H9 (cell line): ENCODE results near the gene CACNA1I. TPM values are rescaled to one million over a fixed set of nuclear protein-coding genes. Genes with fewer than 3 reads are reported as not detected.

ENCODE experiments used
- DNase-seq: peaks from one replicate; pipeline ENCODE4 v3.0.0-alpha.2; 2017
- H2AFZ ChIP-seq: one replicate; pipeline ENCODE4 v1.6.1; 2013; ENCODE audit warnings: mild to moderate bottlenecking, low read length, control low read depth, moderate library complexity
- H2AK5ac ChIP-seq: 2 replicates; pipeline ENCODE4 v1.6.1; 2013; ENCODE audit warnings: low read length, control low read depth, mixed read lengths; ENCODE audit not compliant: insufficient read length
- H2BK120ac ChIP-seq: one replicate; pipeline ENCODE4 v1.6.1; 2013; ENCODE audit warnings: low read depth, mild to moderate bottlenecking, low read length, control low read depth, inconsistent platforms; ENCODE audit not compliant: poor library complexity, severe bottlenecking
- H2BK12ac ChIP-seq: 2 replicates; pipeline ENCODE4 v1.6.1; 2013; ENCODE audit warnings: low read length, control low read depth, mixed read lengths, low read depth; ENCODE audit not compliant: insufficient read length
- H2BK15ac ChIP-seq: 2 replicates; pipeline ENCODE4 v1.6.1; 2013; ENCODE audit warnings: low read depth, low read length, control low read depth
- H2BK20ac ChIP-seq: one replicate; pipeline ENCODE4 v1.6.1; 2013; ENCODE audit warnings: low read depth, mild to moderate bottlenecking, low read length, control low read depth, inconsistent platforms; ENCODE audit not compliant: poor library complexity, severe bottlenecking
- H2BK5ac ChIP-seq: 2 replicates; pipeline ENCODE4 v1.6.1; 2013; ENCODE audit warnings: low read length, control low read depth, mixed read lengths; ENCODE audit not compliant: insufficient read length
- H3K14ac ChIP-seq: 2 replicates; pipeline ENCODE4 v1.6.1; 2013; ENCODE audit warnings: low read length, control low read depth; ENCODE audit not compliant: insufficient read depth
- H3K18ac ChIP-seq: 2 replicates; pipeline ENCODE4 v1.6.1; 2013; ENCODE audit warnings: low read depth, mild to moderate bottlenecking, mixed read lengths, low read length, control low read depth; ENCODE audit not compliant: insufficient read length
- H3K23ac ChIP-seq: 2 replicates; pipeline ENCODE4 v1.6.1; 2013; ENCODE audit warnings: low read length, control low read depth, mixed read lengths, low read depth; ENCODE audit not compliant: insufficient read length
- H3K23me2 ChIP-seq: 2 replicates; pipeline ENCODE4 v1.6.1; 2013; ENCODE audit warnings: low read depth, mild to moderate bottlenecking, mixed read lengths, low read length, control low read depth; ENCODE audit not compliant: insufficient read length, poor library complexity, severe bottlenecking
- H3K27ac ChIP-seq: 2 replicates; pipeline ENCODE4 v1.5.1; 2013; ENCODE audit warnings: low read length, control low read depth, mixed read lengths, low read depth; ENCODE audit not compliant: insufficient read length
- H3K27me3 ChIP-seq: 2 replicates; pipeline ENCODE4 v1.6.1; 2013; ENCODE audit warnings: low read length, control low read depth, inconsistent platforms; ENCODE audit not compliant: insufficient read depth
- H3K4ac ChIP-seq: 2 replicates; pipeline ENCODE4 v1.6.1; 2013; ENCODE audit warnings: low read depth, mild to moderate bottlenecking, control low read depth, inconsistent platforms, low read length, moderate library complexity
- H3K4me1 ChIP-seq: 2 replicates; pipeline ENCODE4 v1.6.1; 2013; ENCODE audit warnings: low read length, control low read depth, inconsistent platforms; ENCODE audit not compliant: insufficient read depth
- H3K4me2 ChIP-seq: 2 replicates; pipeline ENCODE4 v1.6.1; 2013; ENCODE audit warnings: low read length, control low read depth, mixed read lengths; ENCODE audit not compliant: insufficient read length, insufficient read depth
- H3K56ac ChIP-seq: 2 replicates; pipeline ENCODE4 v1.6.1; 2013; ENCODE audit warnings: low read depth, mild to moderate bottlenecking, mixed read lengths, low read length, control low read depth; ENCODE audit not compliant: insufficient read length
- H3K79me1 ChIP-seq: 2 replicates; pipeline ENCODE4 v1.6.1; 2013; ENCODE audit warnings: low read depth, mild to moderate bottlenecking, moderate library complexity, low read length, control low read depth, inconsistent platforms; ENCODE audit not compliant: insufficient read depth, poor library complexity, severe bottlenecking
- H3K79me2 ChIP-seq: 2 replicates; pipeline ENCODE4 v1.6.1; 2013; ENCODE audit warnings: low read length, control low read depth, inconsistent platforms; ENCODE audit not compliant: insufficient read depth
- H3K9ac ChIP-seq: 2 replicates; pipeline ENCODE4 v1.6.1; 2013; ENCODE audit warnings: low read length, control low read depth, mixed read lengths; ENCODE audit not compliant: insufficient read length; ENCODE audit errors: extremely low read depth
- H3K9me3 ChIP-seq: one replicate; pipeline ENCODE4 v1.6.1; 2013; ENCODE audit warnings: low read depth, low read length, inconsistent platforms; ENCODE audit not compliant: control insufficient read depth
- H3T11ph ChIP-seq: one replicate; pipeline ENCODE4 v1.6.1; 2013; ENCODE audit warnings: mild to moderate bottlenecking, low read length, control low read depth, inconsistent platforms
- H4K20me1 ChIP-seq: one replicate; pipeline ENCODE4 v1.6.1; 2013; ENCODE audit not compliant: control insufficient read depth, insufficient read length, insufficient read depth
- H4K5ac ChIP-seq: 2 replicates; pipeline ENCODE4 v1.6.1; 2013; ENCODE audit warnings: low read depth, mild to moderate bottlenecking, mixed read lengths, low read length, control low read depth; ENCODE audit not compliant: insufficient read length
- H4K8ac ChIP-seq: replicated peaks from 2 replicates; pipeline ENCODE4 v1.6.1; 2013; ENCODE audit warnings: low read length, control low read depth, mixed read lengths, low read depth; ENCODE audit not compliant: insufficient read length
- H4K91ac ChIP-seq: 2 replicates; pipeline ENCODE4 v1.6.1; 2013; ENCODE audit warnings: low read depth, mild to moderate bottlenecking, moderate library complexity, mixed read lengths, low read length, control low read depth; ENCODE audit not compliant: insufficient read length
- H3K27ac Mint-ChIP-seq, 3 experiments: 2 replicates in 2 of 3; 3 replicates in 1 of 3; pipeline ENCODE4 v1.8.0; 2020 to 2021; ENCODE audit warnings: mixed read lengths in 3 of 3, mild to moderate bottlenecking in 1 of 3, moderate library complexity in 1 of 3
- H3K27me3 Mint-ChIP-seq: 2 replicates; pipeline ENCODE4 v1.8.0; 2021; ENCODE audit warnings: low read depth, mild to moderate bottlenecking, moderate library complexity, mixed read lengths
- H3K36me3 Mint-ChIP-seq, 3 experiments: 2 replicates in 2 of 3; 3 replicates in 1 of 3; pipeline ENCODE4 v1.8.0; 2020 to 2021; ENCODE audit warnings: low read depth in 3 of 3, mixed read lengths in 3 of 3; ENCODE audit not compliant: insufficient read depth in 1 of 3
- H3K4me1 Mint-ChIP-seq, 2 experiments: 2 replicates each; pipeline ENCODE4 v1.8.0; 2020; ENCODE audit warnings: mixed read lengths in 2 of 2
- H3K4me3 Mint-ChIP-seq, 2 experiments: 2 replicates in 1 of 2; 3 replicates in 1 of 2; pipeline ENCODE4 v1.8.0; 2020 to 2021; ENCODE audit warnings: mild to moderate bottlenecking in 2 of 2, mixed read lengths in 2 of 2, moderate library complexity in 1 of 2
- H3K9me3 Mint-ChIP-seq, 2 experiments: 2 replicates in 1 of 2; 3 replicates in 1 of 2; pipeline ENCODE4 v1.8.0; 2020; ENCODE audit warnings: mild to moderate bottlenecking in 2 of 2, mixed read lengths in 2 of 2, moderate library complexity in 1 of 2
- CTCF ChIP-seq: fragments of 200-600 bp; sonication (generic); conservative IDR thresholded peaks from 3 replicates; pipeline ENCODE4 v1.8.0; 2021; ENCODE audit warnings: antibody characterized with exemption, mild to moderate bottlenecking
- WGBS: extraction: QIAGEN DNeasy Blood & Tissue Kit; methylation state at CpG from one replicate; pipeline ENCODE4 v1.1.7; 2013; ENCODE audit warnings: missing lambda C conversion rate, low lambda C conversion rate, mixed read lengths; ENCODE audit not compliant: insufficient read length; ENCODE audit errors: extremely low coverage; 5-methylcytosine and 5-hydroxymethylcytosine counted together
- total RNA-seq: library from RNA; stranded (reverse); gene quantifications from 2 replicates; pipeline ENCODE4 v1.2.1, GENCODE V29; 2021

The CACNA1I gene
- total RNA-seq, 1 experiment from 2014 or later: 0.50 TPM

- Mint-ChIP-seq H3K36me3 (no peaks in the 10 kb centered on the region), H3K27me3 (peaks cover 4% of the 10 kb centered on the region; the same call in 1 of the 2 replicates), H3K9me3 (peaks cover 0 to 3% of the 10 kb centered on the region in 2 experiments; a peak in 2 of 5 replicates), H3K27ac (no peak overlapping the region), H3K4me3 (no peak overlapping the region), H3K4me1 (peaks cover 20 to 26% of the 10 kb centered on the region in 2 experiments)
- H3K56ac ChIP-seq: no peak overlapping the region
- H2BK20ac ChIP-seq: no peak overlapping the region
- DNase-seq: no peak
- H2AFZ ChIP-seq: no peak overlapping the region
- no peaks in the 10 kb centered on the region for H4K20me1 ChIP-seq
- H3K18ac ChIP-seq: no peak overlapping the region
- no peak overlapping the region for H3K4me2 ChIP-seq
- H3K9me3 ChIP-seq: no peaks in the 10 kb centered on the region
- H3K27me3 ChIP-seq: no peaks in the 10 kb centered on the region
- H3K14ac ChIP-seq: no peak overlapping the region
- no peak overlapping the region for H3T11ph ChIP-seq
- no peak overlapping the region for H2BK120ac ChIP-seq
- no peak overlapping the region for H4K8ac ChIP-seq
- no peak overlapping the region for H2BK12ac ChIP-seq
- no peak overlapping the region for H2AK5ac ChIP-seq
- no peaks in the 10 kb centered on the region for H3K79me1 ChIP-seq
- no peak overlapping the region for H3K23ac ChIP-seq
- H2BK5ac ChIP-seq: no peak overlapping the region
- no peak overlapping the region for H2BK15ac ChIP-seq
- H3K27ac ChIP-seq: no peak overlapping the region
- H4K91ac ChIP-seq: no peak overlapping the region
- no peaks in the 10 kb centered on the region for H3K23me2 ChIP-seq
- no peaks in the 10 kb centered on the region for H3K4me1 ChIP-seq
- no peak for TF ChIP-seq CTCF
- H3K9ac ChIP-seq: no peak overlapping the region
- H4K5ac ChIP-seq: no peak overlapping the region
- WGBS: no CpG with 5 or more reads among the region's 6 CpGs
- no peaks in the 10 kb centered on the region for H3K79me2 ChIP-seq
- H3K4ac ChIP-seq: no peak overlapping the region
Observed at GRCh38 chr22:39635719-39636118, 65.2 kb downstream of the CACNA1I start.
